GM13976 (cell line): ENCODE data around the gene FAM83B.
"Not testable (repeated sequence)": the region's sequence is repeated elsewhere in the genome, so short reads cannot be mapped to it uniquely, and the experiment has no call there.

Experiments
- DNase-seq: peaks from one replicate; pipeline ENCODE4 v3.0.0; 2012; ENCODE audit warnings: low spot score
- CTCF ChIP-seq: IDR thresholded peaks from 2 replicates; pipeline ENCODE4 v1.5.1; 2012; ENCODE audit warnings: borderline replicate concordance, mild to moderate bottlenecking; ENCODE audit not compliant: insufficient read depth; ENCODE audit errors: extremely low read depth, missing control alignments, control extremely low read depth
- in situ Hi-C: fragments of 300-500 bp; cut with MboI; formaldehyde crosslinking; loops from one replicate; pipeline ENCODE4 v1.12.0; 2022; ENCODE audit warnings: low sequenced_read_pairs, mixed read lengths, inconsistent platforms; ENCODE audit not compliant: unreplicated experiment

The FAM83B gene

GRCh38 chr6:54810147-54810546 lies 36.4 kb upstream of the FAM83B start:
- no peak for DNase-seq
- in situ Hi-C loops: no loop called here
- TF ChIP-seq CTCF: no peak

DNA sequence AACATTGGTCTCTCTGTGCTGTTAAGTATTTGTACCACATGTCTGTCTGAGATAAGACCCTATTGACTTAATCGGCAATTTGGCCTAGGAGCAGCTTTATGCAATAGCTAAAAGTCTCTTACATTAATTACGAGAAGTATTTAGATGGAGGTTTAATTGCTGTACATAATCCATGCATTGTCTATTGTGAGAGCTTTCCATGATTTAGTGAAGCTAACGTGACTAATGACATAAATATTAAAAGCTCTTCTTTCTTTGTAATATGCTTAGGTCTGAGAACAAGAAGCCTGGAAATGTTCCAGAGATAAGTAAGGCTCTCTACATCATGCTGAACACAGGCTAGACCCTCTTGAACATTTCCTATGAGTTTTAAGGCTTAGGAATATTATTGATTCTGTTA lies 32.7 kb upstream of the FAM83B start:
- in situ Hi-C loops: no loop called here
- DNase-seq: no peak
- TF ChIP-seq CTCF: no peak

GRCh38 chr6:54817236-54817635 lies 29.3 kb upstream of the FAM83B start:
- TF ChIP-seq CTCF: no peak
- in situ Hi-C loops: no loop called here
- DNase-seq: no peak

GRCh38 chr6:54817834-54818233 lies 28.7 kb upstream of the FAM83B start:
- in situ Hi-C loops: no loop called here
- no peak for TF ChIP-seq CTCF
- no peak for DNase-seq

- in situ Hi-C loops, DNase-seq: not testable (repeated sequence)
Observed at GRCh38 chr6:54824225-54824624, 22.3 kb upstream of the FAM83B start.

DNA sequence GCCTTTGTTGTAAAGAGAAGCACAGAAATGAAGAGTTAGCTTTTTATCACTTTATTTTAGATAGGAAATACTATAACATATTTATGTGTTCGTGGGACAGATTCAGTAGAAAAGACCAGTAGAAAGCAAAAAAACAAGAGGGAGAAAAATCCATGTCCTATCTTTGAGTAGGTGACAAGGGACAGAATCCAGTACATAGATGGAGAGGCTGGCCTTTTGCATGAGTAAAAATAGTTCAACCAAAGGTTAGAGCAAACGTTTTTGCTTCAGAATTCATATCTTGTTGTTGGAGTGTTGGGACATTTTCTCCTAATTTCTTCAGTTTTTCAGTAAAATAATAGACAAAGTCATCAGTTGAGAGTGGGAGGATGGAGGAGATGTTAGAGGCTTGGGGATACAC lies 19.6 kb upstream of the FAM83B start:
- in situ Hi-C loops: no loop called here
- no peak for DNase-seq
- TF ChIP-seq CTCF: no peak

DNA sequence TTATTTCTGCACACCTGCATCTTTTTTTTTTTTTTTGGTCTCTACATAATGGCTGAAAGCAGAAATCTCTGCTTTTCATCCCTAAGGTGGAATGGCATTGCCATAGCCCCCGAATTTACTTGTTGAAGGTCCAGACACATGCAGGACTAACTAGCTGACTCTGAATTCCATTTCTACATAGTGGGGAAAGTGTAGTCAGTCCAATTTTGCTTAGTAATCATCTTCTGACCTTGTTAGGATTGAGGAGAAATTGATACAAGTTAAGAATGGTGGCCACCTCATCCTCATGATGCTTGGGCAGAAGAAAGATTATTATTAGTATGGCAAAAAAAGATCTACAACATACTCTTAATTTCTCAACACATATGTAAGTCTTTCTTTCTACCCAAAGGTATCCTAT lies 16.4 kb upstream of the FAM83B start:
- TF ChIP-seq CTCF: no peak
- DNase-seq: no peak
- in situ Hi-C loops: no loop called here

GRCh38 chr6:54835176-54835575 lies 11.4 kb upstream of the FAM83B start:
- TF ChIP-seq CTCF: no peak
- DNase-seq: no peak
- in situ Hi-C loops: no loop called here
